Measurements from ENCODE around the gene C15orf40.
"Not testable (repeated sequence)": the region's sequence is repeated elsewhere in the genome, so short reads cannot be mapped to it uniquely, and the experiment has no call there.

C15orf40 gene

GRCh38 chr15:83011271-83012075, at the start of gene C15orf40:
TSS of gene C15orf40 (minus strand) at chr15:83011639. CDS start at chr15:83011607, 32 bp downstream.
- Histone ChIP-seq H3K9me3 (ENCODE audit: control insufficient read depth, insufficient read depth, low read length) (no peaks in the 10 kb centered on the region), H3K9ac (ENCODE audit: low read depth, low read length) (peak within 1 kb of the TSS; percentile 89), H3K4me1 (ENCODE audit: insufficient read depth, low read length) (0 out of 2 replicates have a peak, but pooled peaks cover 4% of the 10 kb centered on the region), H3K36me3 (ENCODE audit: insufficient read depth, low read length) (peaks cover 3% of the 10 kb centered on the region; the same call in 1 of the 2 replicates)

- Histone ChIP-seq H3K36me3 (ENCODE audit: insufficient read depth, low read length) (no peaks in the 10 kb centered on the region; the same call in 1 of the 2 replicates), H3K4me1 (ENCODE audit: insufficient read depth, low read length) (peaks cover 15% of the 10 kb centered on the region; the same call in 1 of the 2 replicates), H3K9ac (ENCODE audit: low read depth, low read length) (no peak overlapping the region), H3K9me3 (ENCODE audit: control insufficient read depth, insufficient read depth, low read length) (no peaks in the 10 kb centered on the region)
These were observed 46.4 kb upstream of the C15orf40 start for GRCh38 chr15:83057696-83058376.

- Histone ChIP-seq H3K9me3 (ENCODE audit: control insufficient read depth, insufficient read depth, low read length) (no peaks in the 10 kb centered on the region), H3K4me1 (ENCODE audit: insufficient read depth, low read length) (peaks cover 15% of the 10 kb centered on the region; the same call in 1 of the 2 replicates), H3K9ac (ENCODE audit: low read depth, low read length) (no peak overlapping the region), H3K36me3 (ENCODE audit: insufficient read depth, low read length) (no peaks in the 10 kb centered on the region; the same call in 1 of the 2 replicates)
These were observed 45.6 kb upstream of the C15orf40 start for GRCh38 chr15:83057002-83057401.

- Histone ChIP-seq H3K9me3 (ENCODE audit: control insufficient read depth, insufficient read depth, low read length) (no peaks in the 10 kb centered on the region), H3K36me3 (ENCODE audit: insufficient read depth, low read length) (peaks cover under 1% of the 10 kb centered on the region), H3K4me1 (ENCODE audit: insufficient read depth, low read length) (peaks cover 15% of the 10 kb centered on the region; the same call in 1 of the 2 replicates), H3K9ac (ENCODE audit: low read depth, low read length) (no peak overlapping the region)
These were observed 41.7 kb upstream of the C15orf40 start for GRCh38 chr15:83053151-83053550.

GRCh38 chr15:83046558-83047127, 35.2 kb upstream of the C15orf40 start:
- Histone ChIP-seq H3K4me1 (ENCODE audit: insufficient read depth, low read length) (no peaks in the 10 kb centered on the region), H3K9ac (ENCODE audit: low read depth, low read length) (no peak overlapping the region), H3K36me3 (ENCODE audit: insufficient read depth, low read length) (peaks cover 4% of the 10 kb centered on the region; the same call in 1 of the 2 replicates), H3K9me3 (ENCODE audit: control insufficient read depth, insufficient read depth, low read length) (no peaks in the 10 kb centered on the region)

GRCh38 chr15:83044156-83044555, 32.7 kb upstream of the C15orf40 start:
- H3K9ac ChIP-seq (ENCODE audit: low read depth, low read length), result no peak overlapping the region
- no peaks in the 10 kb centered on the region for H3K9me3 ChIP-seq (ENCODE audit: control insufficient read depth, insufficient read depth, low read length)
- H3K36me3 ChIP-seq (ENCODE audit: insufficient read depth, low read length), result peaks cover 12% of the 10 kb centered on the region; the same call in 1 of the 2 replicates
- no peaks in the 10 kb centered on the region for H3K4me1 ChIP-seq (ENCODE audit: insufficient read depth, low read length)

GRCh38 chr15:83039206-83039605, 27.8 kb upstream of the C15orf40 start:
- Histone ChIP-seq H3K4me1 (ENCODE audit: insufficient read depth, low read length) (no peaks in the 10 kb centered on the region), H3K36me3 (ENCODE audit: insufficient read depth, low read length) (peaks cover 10% of the 10 kb centered on the region; the same call in 1 of the 2 replicates), H3K9ac (ENCODE audit: low read depth, low read length) (no peak overlapping the region), H3K9me3 (ENCODE audit: control insufficient read depth, insufficient read depth, low read length) (no peaks in the 10 kb centered on the region)

- Histone ChIP-seq H3K9ac (ENCODE audit: low read depth, low read length) (no peak overlapping the region), H3K4me1 (ENCODE audit: insufficient read depth, low read length) (no peaks in the 10 kb centered on the region), H3K9me3 (ENCODE audit: control insufficient read depth, insufficient read depth, low read length) (no peaks in the 10 kb centered on the region), H3K36me3 (ENCODE audit: insufficient read depth, low read length) (peaks cover 7% of the 10 kb centered on the region; the same call in 1 of the 2 replicates)
These were observed 24.8 kb upstream of the C15orf40 start for GRCh38 chr15:83036253-83036652.

GRCh38 chr15:83031234-83031633, 19.8 kb upstream of the C15orf40 start:
- not testable (repeated sequence) for H3K4me1 ChIP-seq (ENCODE audit: insufficient read depth, low read length); H3K9me3 ChIP-seq (ENCODE audit: control insufficient read depth, insufficient read depth, low read length); H3K36me3 ChIP-seq (ENCODE audit: insufficient read depth, low read length); H3K9ac ChIP-seq (ENCODE audit: low read depth, low read length)

GRCh38 chr15:83030021-83030420, 18.6 kb upstream of the C15orf40 start:
- H3K36me3 ChIP-seq (ENCODE audit: insufficient read depth, low read length), result 0 out of 2 replicates have a peak, but pooled peaks cover 4% of the 10 kb centered on the region
- no peaks in the 10 kb centered on the region for H3K9me3 ChIP-seq (ENCODE audit: control insufficient read depth, insufficient read depth, low read length)
- H3K9ac ChIP-seq (ENCODE audit: low read depth, low read length), result no peak overlapping the region
- H3K4me1 ChIP-seq (ENCODE audit: insufficient read depth, low read length), result peaks cover 6% of the 10 kb centered on the region; the same call in 1 of the 2 replicates

- H3K36me3 ChIP-seq (ENCODE audit: insufficient read depth, low read length), result 0 out of 2 replicates have a peak, but pooled peaks cover 2% of the 10 kb centered on the region
These were observed 7.0 kb upstream of the C15orf40 start for GRCh38 chr15:83018436-83018835.

GRCh38 chr15:83016906-83017305, 5.5 kb upstream of the C15orf40 start:
- Histone ChIP-seq H3K4me1 (ENCODE audit: insufficient read depth, low read length) (0 out of 2 replicates have a peak, but pooled peaks cover 4% of the 10 kb centered on the region), H3K9ac (ENCODE audit: low read depth, low read length) (no peak overlapping the region), H3K36me3 (ENCODE audit: insufficient read depth, low read length) (0 out of 2 replicates have a peak, but pooled peaks cover 2% of the 10 kb centered on the region), H3K9me3 (ENCODE audit: control insufficient read depth, insufficient read depth, low read length) (no peaks in the 10 kb centered on the region)

More at GRCh38 chr15:83018436-83018835, 7.0 kb upstream of the C15orf40 start:
- no peaks in the 10 kb centered on the region for H3K9me3 ChIP-seq (ENCODE audit: control insufficient read depth, insufficient read depth, low read length)
- H3K9ac ChIP-seq (ENCODE audit: low read depth, low read length), result no peak overlapping the region
- H3K4me1 ChIP-seq (ENCODE audit: insufficient read depth, low read length), result no peaks in the 10 kb centered on the region

- H3K9ac ChIP-seq (ENCODE audit: low read depth, low read length), result no peak overlapping the region
- 0 out of 2 replicates have a peak, but pooled peaks cover 2% of the 10 kb centered on the region for H3K36me3 ChIP-seq (ENCODE audit: insufficient read depth, low read length)
- 0 out of 2 replicates have a peak, but pooled peaks cover 4% of the 10 kb centered on the region for H3K4me1 ChIP-seq (ENCODE audit: insufficient read depth, low read length)
- H3K9me3 ChIP-seq (ENCODE audit: control insufficient read depth, insufficient read depth, low read length), result no peaks in the 10 kb centered on the region
These were observed 3.9 kb upstream of the C15orf40 start for GRCh38 chr15:83015361-83015760.

- H3K36me3 ChIP-seq (ENCODE audit: insufficient read depth, low read length), result no peaks in the 10 kb centered on the region; the same call in 1 of the 2 replicates
- 0 out of 2 replicates have a peak, but pooled peaks cover 4% of the 10 kb centered on the region for H3K4me1 ChIP-seq (ENCODE audit: insufficient read depth, low read length)
- H3K9me3 ChIP-seq (ENCODE audit: control insufficient read depth, insufficient read depth, low read length), result no peaks in the 10 kb centered on the region
- H3K9ac ChIP-seq (ENCODE audit: low read depth, low read length), result no peak overlapping the region
These were observed 2.8 kb upstream of the C15orf40 start for GRCh38 chr15:83014205-83014653.
